Astrocyte (in vitro differentiated cells and primary cell): ENCODE results near the gene GTPBP2.

ENCODE experiments used
- EZH2 ChIP-seq: IDR thresholded peaks from 2 replicates; pipeline ENCODE4 v1.6.1; 2012; ENCODE audit warnings: mild to moderate bottlenecking, low read length, inconsistent platforms; ENCODE audit not compliant: insufficient read depth
- TF ChIP-seq, protein P1 (sequence below): IDR thresholded peaks from 2 replicates; pipeline ENCODE4 v1.5.1; 2011; ENCODE audit warnings: low read depth, mild to moderate bottlenecking, inconsistent platforms, low read length, moderate library complexity; ENCODE audit not compliant: insufficient read depth

DNA sequence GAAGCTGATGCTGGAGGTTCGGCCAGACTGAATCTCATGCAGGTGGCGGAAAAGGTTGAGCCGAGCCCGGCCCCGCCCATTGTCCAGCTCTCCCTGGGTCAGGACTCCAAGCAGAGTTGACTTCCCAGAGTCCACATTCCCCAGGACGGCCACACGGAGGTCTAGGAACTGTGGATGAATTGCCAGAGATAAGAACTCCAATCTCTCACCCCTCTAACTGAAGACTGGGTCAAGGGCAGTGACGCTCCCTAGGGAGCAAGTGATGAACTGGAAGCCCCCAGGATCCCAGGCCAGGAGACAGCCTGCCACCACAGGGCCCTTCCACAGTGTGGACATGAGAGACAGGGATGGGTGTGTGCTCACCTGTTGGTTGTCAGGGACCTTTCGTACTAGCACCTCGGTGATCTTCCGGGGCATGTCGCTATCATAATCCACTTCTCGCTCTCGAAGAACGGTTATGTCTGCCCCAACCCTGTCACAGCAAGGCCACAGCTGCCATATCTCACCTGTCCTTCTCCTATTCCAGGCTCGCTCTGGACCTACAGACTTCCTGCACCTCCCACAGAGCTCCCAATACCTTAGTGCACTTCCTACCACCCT lies 3.6 kb downstream of the GTPBP2 start:
- TF ChIP-seq, protein P1, sequence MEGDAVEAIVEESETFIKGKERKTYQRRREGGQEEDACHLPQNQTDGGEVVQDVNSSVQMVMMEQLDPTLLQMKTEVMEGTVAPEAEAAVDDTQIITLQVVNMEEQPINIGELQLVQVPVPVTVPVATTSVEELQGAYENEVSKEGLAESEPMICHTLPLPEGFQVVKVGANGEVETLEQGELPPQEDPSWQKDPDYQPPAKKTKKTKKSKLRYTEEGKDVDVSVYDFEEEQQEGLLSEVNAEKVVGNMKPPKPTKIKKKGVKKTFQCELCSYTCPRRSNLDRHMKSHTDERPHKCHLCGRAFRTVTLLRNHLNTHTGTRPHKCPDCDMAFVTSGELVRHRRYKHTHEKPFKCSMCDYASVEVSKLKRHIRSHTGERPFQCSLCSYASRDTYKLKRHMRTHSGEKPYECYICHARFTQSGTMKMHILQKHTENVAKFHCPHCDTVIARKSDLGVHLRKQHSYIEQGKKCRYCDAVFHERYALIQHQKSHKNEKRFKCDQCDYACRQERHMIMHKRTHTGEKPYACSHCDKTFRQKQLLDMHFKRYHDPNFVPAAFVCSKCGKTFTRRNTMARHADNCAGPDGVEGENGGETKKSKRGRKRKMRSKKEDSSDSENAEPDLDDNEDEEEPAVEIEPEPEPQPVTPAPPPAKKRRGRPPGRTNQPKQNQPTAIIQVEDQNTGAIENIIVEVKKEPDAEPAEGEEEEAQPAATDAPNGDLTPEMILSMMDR, result no peak
- no peak for TF ChIP-seq EZH2
